ENCODE measurements around the gene BRAP. TPM values are rescaled to one million over a fixed set of nuclear protein-coding genes. Genes with fewer than 3 reads are reported as not detected.
"Not testable (repeated sequence)": the region's sequence is repeated elsewhere in the genome, so short reads cannot be mapped to it uniquely, and the experiment has no call there.

The BRAP gene
- total RNA-seq, 1 experiment from 2014 or later, result 25.0 TPM

DNA sequence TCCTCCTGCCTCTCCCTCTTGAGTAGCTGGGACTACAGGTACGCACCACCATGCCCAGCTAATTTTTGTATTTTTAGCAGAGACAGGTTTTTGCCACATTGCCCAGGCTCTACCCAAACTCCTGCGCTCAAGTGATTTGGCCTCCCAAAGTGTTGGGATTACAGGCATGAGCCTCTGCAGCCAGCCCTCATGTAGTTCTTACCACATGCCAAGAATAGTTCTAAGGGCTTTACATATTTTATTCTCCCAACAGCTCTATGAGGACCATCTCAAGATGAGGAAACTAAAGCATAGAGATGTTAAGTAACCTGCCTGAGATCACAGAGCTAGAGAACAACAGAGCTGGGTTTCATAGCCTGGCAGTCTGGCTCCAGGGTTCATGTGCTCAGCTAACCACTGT is 43.0 kb upstream of the BRAP start:
- no peak overlapping the region for H2BK20ac ChIP-seq (ENCODE audit: low read depth, low read length, poor library complexity, severe bottlenecking)
- no peak overlapping the region for H3K4ac ChIP-seq (ENCODE audit: low read depth, low read length)
- no peaks in the 10 kb centered on the region for H4K20me1 ChIP-seq (ENCODE audit: control insufficient read depth, insufficient read depth, insufficient read length)
- H3K27ac Mint-ChIP-seq, result peak overlapping the region in 1 of 3 experiments; percentile 76; a peak in 3 of 7 replicates
- H2BK15ac ChIP-seq (ENCODE audit: low read depth, low read length), result no peak overlapping the region
- no peak overlapping the region for H3K23ac ChIP-seq (ENCODE audit: insufficient read length, low read depth, low read length)
- H2BK120ac ChIP-seq (ENCODE audit: low read depth, low read length, poor library complexity, severe bottlenecking), result no peak overlapping the region
- TF ChIP-seq, protein P1, sequence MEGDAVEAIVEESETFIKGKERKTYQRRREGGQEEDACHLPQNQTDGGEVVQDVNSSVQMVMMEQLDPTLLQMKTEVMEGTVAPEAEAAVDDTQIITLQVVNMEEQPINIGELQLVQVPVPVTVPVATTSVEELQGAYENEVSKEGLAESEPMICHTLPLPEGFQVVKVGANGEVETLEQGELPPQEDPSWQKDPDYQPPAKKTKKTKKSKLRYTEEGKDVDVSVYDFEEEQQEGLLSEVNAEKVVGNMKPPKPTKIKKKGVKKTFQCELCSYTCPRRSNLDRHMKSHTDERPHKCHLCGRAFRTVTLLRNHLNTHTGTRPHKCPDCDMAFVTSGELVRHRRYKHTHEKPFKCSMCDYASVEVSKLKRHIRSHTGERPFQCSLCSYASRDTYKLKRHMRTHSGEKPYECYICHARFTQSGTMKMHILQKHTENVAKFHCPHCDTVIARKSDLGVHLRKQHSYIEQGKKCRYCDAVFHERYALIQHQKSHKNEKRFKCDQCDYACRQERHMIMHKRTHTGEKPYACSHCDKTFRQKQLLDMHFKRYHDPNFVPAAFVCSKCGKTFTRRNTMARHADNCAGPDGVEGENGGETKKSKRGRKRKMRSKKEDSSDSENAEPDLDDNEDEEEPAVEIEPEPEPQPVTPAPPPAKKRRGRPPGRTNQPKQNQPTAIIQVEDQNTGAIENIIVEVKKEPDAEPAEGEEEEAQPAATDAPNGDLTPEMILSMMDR (conservative IDR thresholded peaks at IDR 0.05), result no peak
- H3K36me3 Mint-ChIP-seq (ENCODE audit: insufficient read depth in 1 of 3, low read depth in 3 of 3), result peaks cover 18 to 52% (median 50%) of the 10 kb centered on the region in 3 experiments
- H3K27ac ChIP-seq (ENCODE audit: insufficient read length, low read depth, low read length), result no peak overlapping the region
- H3K56ac ChIP-seq (ENCODE audit: insufficient read length, low read depth, low read length), result no peak overlapping the region
- no peaks in the 10 kb centered on the region for H3K4me1 ChIP-seq (ENCODE audit: insufficient read depth, low read length)
- no peak overlapping the region for H3K4me3 Mint-ChIP-seq
- no peak overlapping the region for H4K91ac ChIP-seq (ENCODE audit: insufficient read length, low read depth, low read length)
- no peak overlapping the region for H3K4me2 ChIP-seq (ENCODE audit: insufficient read depth, insufficient read length, low read length)
- no peak overlapping the region for H2AFZ ChIP-seq (ENCODE audit: low read length)
- H3K79me1 ChIP-seq (ENCODE audit: insufficient read depth, low read depth, low read length, poor library complexity, severe bottlenecking), result no peaks in the 10 kb centered on the region
- no peak overlapping the region for H3K18ac ChIP-seq (ENCODE audit: insufficient read length, low read depth, low read length)
- no peak overlapping the region for H3T11ph ChIP-seq (ENCODE audit: low read length)
- H3K9me3 ChIP-seq (ENCODE audit: control insufficient read depth, low read depth, low read length), result no peaks in the 10 kb centered on the region
- no peak for DNase-seq
- H3K9ac ChIP-seq (ENCODE audit: extremely low read depth, insufficient read length, low read length), result no peak overlapping the region
- no peaks in the 10 kb centered on the region for H3K79me2 ChIP-seq (ENCODE audit: insufficient read depth, low read length)
- no peak overlapping the region for H2BK5ac ChIP-seq (ENCODE audit: insufficient read length, low read length)
- no peaks in the 10 kb centered on the region for H3K27me3 ChIP-seq (ENCODE audit: insufficient read depth, low read length)
- H3K4me1 Mint-ChIP-seq, result peaks cover 3 to 4% of the 10 kb centered on the region in 2 experiments; a peak in 2 of 4 replicates
- H3K14ac ChIP-seq (ENCODE audit: insufficient read depth, low read length), result no peak overlapping the region
- H4K5ac ChIP-seq (ENCODE audit: insufficient read length, low read depth, low read length), result no peak overlapping the region
- no peak overlapping the region for H4K8ac ChIP-seq (replicated peaks; ENCODE audit: insufficient read length, low read depth, low read length)
- no peaks in the 10 kb centered on the region for H3K27me3 Mint-ChIP-seq (ENCODE audit: low read depth)
- no peak overlapping the region for H2BK12ac ChIP-seq (ENCODE audit: insufficient read length, low read depth, low read length)
- no peaks in the 10 kb centered on the region for H3K23me2 ChIP-seq (ENCODE audit: insufficient read length, low read depth, low read length, poor library complexity, severe bottlenecking)
- WGBS (ENCODE audit: extremely low coverage, insufficient read length, low lambda C conversion rate), result no CpG with 5 or more reads among the region's 2 CpGs
- H3K9me3 Mint-ChIP-seq, result peaks cover 12 to 13% of the 10 kb centered on the region in 2 experiments
- no peak overlapping the region for H2AK5ac ChIP-seq (ENCODE audit: insufficient read length, low read length)

- not testable (repeated sequence) for H3K27ac Mint-ChIP-seq; H3K14ac ChIP-seq (ENCODE audit: insufficient read depth, low read length); H2BK12ac ChIP-seq (ENCODE audit: insufficient read length, low read depth, low read length); H3K4ac ChIP-seq (ENCODE audit: low read depth, low read length); H2BK15ac ChIP-seq (ENCODE audit: low read depth, low read length); H3K4me1 ChIP-seq (ENCODE audit: insufficient read depth, low read length); H3K23me2 ChIP-seq (ENCODE audit: insufficient read length, low read depth, low read length, poor library complexity, severe bottlenecking); H3K23ac ChIP-seq (ENCODE audit: insufficient read length, low read depth, low read length); H2BK5ac ChIP-seq (ENCODE audit: insufficient read length, low read length); H3K4me1 Mint-ChIP-seq; H3K27ac ChIP-seq (ENCODE audit: insufficient read length, low read depth, low read length); H3K4me3 Mint-ChIP-seq; H2AFZ ChIP-seq (ENCODE audit: low read length); H3T11ph ChIP-seq (ENCODE audit: low read length); H3K27me3 ChIP-seq (ENCODE audit: insufficient read depth, low read length); H3K56ac ChIP-seq (ENCODE audit: insufficient read length, low read depth, low read length); H2BK20ac ChIP-seq (ENCODE audit: low read depth, low read length, poor library complexity, severe bottlenecking); H3K27me3 Mint-ChIP-seq (ENCODE audit: low read depth); H3K79me2 ChIP-seq (ENCODE audit: insufficient read depth, low read length); H3K79me1 ChIP-seq (ENCODE audit: insufficient read depth, low read depth, low read length, poor library complexity, severe bottlenecking); H3K4me2 ChIP-seq (ENCODE audit: insufficient read depth, insufficient read length, low read length); H4K8ac ChIP-seq (replicated peaks; ENCODE audit: insufficient read length, low read depth, low read length); DNase-seq; H3K18ac ChIP-seq (ENCODE audit: insufficient read length, low read depth, low read length); H4K91ac ChIP-seq (ENCODE audit: insufficient read length, low read depth, low read length); H2BK120ac ChIP-seq (ENCODE audit: low read depth, low read length, poor library complexity, severe bottlenecking); H4K5ac ChIP-seq (ENCODE audit: insufficient read length, low read depth, low read length); H4K20me1 ChIP-seq (ENCODE audit: control insufficient read depth, insufficient read depth, insufficient read length); H3K9me3 ChIP-seq (ENCODE audit: control insufficient read depth, low read depth, low read length); H2AK5ac ChIP-seq (ENCODE audit: insufficient read length, low read length); H3K9ac ChIP-seq (ENCODE audit: extremely low read depth, insufficient read length, low read length)
- WGBS (ENCODE audit: extremely low coverage, insufficient read length, low lambda C conversion rate), result no CpG with 5 or more reads among the region's 46 CpGs
- H3K36me3 Mint-ChIP-seq (ENCODE audit: insufficient read depth in 1 of 3, low read depth in 3 of 3), result peaks cover 31 to 52% (median 51%) of the 10 kb centered on the region in 3 experiments
- peaks cover 15% of the 10 kb centered on the region in 2 experiments for H3K9me3 Mint-ChIP-seq
Measured at GRCh38 chr12:111723646-111724360, 38.0 kb upstream of the BRAP start.
